Occipital lobe (tissue), 2 donors: Measurements from ENCODE around the gene CTNS. TPM values are rescaled to one million over a fixed set of nuclear protein-coding genes. Genes with fewer than 3 reads are reported as not detected.
A peak's percentile ranks its signal among the peaks of the same experiment; 100 is the strongest.

Source experiments
- DNase-seq: peaks from one replicate; lab custom pipeline; 2025; lab: John Stamatoyannopoulos, UW
- total RNA-seq: library from RNA; depleted of rRNA; stranded (reverse); fragments of >200 nt; gene quantifications from one replicate; pipeline ENCODE4 v1.2.3, GENCODE V29; 2014

Gene CTNS
- total RNA-seq, 1 donor from 2014 or later: 7.0 TPM

DNA sequence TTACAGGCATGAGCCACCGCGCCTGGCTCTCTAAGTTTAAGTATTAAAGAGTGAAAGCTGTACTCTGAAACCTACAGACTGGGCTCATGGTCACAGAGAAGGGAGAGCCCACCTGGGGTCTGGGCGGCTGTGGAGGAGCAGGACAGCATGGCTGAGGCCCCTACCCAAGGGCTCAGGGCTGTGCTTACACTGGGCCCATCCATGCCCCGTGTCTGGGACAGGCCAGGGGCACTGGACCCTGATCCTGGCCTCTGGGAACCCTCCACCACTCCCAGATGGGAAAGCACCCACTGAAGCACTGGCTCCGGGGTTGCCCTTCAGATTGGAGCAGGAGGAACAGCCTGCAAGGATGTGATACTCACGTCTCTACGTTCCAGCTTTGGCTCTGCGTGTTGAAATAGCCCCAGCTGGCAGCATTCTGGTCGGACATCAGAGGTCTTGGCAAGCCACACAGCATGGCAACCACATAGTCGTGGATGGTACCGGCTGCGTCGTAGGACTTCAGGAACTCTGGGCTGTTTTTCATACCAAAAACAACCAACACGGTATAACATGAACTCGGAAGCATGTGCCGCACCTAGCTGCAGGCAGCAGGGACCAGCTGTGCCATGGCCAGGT is 13.5 kb upstream of the CTNS start:
- DNase-seq: no peak

- no peak for DNase-seq
These were observed 9.5 kb upstream of the CTNS start for GRCh38 chr17:3626831-3627768.

- no peak for DNase-seq
These were observed 8.8 kb upstream of the CTNS start for GRCh38 chr17:3627769-3628167.

- no peak for DNase-seq
These were observed 5.8 kb upstream of the CTNS start for GRCh38 chr17:3630781-3631180.

- no peak for DNase-seq
These were observed 4.3 kb upstream of the CTNS start for GRCh38 chr17:3632287-3632686.

GRCh38 chr17:3635474-3636153 is 946 bp upstream of the CTNS start:
- DNase-seq: no peak

- DNase-seq: no peak
These were observed 381 bp downstream of the CTNS start for GRCh38 chr17:3636908-3637373.

- DNase-seq: no peak
These were observed 3.5 kb downstream of the CTNS start for GRCh38 chr17:3639981-3640596.

DNA sequence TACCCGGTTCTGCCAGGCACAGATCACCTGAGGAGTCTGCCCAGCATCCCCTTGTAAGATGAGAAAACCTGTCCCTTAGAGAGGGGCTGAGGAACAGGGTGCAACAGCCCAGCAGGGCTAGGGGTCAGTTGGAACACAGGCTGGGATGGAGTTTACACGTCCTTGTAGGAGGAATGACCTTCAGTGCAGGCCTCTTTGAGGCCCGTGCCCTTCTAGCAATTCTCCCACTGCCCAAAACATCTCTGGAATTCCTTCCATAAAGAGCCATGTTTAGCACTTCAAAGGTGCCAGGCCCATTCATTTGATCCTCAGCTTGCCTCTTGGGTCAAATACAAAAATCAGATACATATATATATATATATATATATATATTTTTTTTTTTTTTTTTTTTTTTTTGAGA is 4.5 kb downstream of the CTNS start:
- no peak for DNase-seq

DNA sequence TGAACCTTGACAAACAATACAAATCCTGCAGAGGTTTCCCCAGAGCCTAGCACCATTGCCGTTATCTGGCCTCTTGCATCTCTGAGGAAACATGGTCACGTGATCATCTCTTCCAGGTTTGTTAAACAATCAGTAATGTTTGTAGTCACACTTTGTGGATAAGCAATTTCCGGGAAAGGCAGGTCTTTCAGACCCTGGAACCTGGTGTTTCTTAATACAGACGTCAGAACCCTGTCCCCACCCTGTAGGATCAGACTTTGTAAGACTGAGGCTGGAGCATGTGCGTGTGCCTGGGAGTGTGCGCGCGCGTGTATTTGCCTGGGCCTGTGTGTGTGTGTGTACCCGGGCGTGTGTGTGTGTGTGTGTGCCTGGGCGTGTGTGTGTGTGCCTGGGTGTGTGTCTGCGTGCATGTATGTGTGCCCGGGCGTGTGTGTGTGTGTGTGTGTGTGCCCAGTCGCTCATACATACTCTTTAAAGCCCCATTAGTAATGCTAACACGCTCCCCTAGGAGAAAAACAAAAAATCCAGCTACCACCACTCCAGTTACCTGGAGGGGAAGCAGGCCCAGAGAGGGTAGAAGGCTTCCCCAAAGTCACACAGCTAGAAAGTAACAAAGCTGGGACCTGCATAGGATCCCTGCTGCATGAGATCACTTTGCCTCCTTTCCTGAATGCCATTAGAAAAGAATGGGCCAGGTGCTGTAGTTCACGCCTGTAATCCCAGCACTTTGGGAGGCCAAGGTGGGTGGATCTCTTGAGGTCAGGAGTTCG is 5.3 kb downstream of the CTNS start:
- DNase-seq: no peak

GRCh38 chr17:3643889-3644349 is 7.4 kb downstream of the CTNS start:
- DNase-seq: no peak

- no peak for DNase-seq
These were observed 8.8 kb downstream of the CTNS start for GRCh38 chr17:3645310-3645709.

DNA sequence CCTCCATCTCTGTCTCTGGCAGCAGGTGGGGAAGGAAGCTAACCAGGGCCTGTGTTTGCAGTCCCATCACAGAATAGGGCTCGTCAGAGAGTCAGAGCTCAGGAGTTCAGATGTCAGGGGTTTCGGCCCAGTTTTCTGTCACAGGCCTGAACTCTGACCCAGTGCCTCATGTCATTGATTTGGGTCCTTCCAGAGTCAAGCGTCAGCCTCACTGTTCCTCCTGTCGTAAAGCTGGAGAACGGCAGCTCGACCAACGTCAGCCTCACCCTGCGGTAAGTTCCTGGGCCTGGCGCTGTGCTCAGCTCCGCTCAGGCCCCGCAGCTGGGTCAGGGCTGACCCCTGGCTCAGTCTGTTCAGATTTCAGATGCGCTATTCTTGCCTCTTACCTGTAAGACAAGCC is 10.7 kb downstream of the CTNS start:
- no peak for DNase-seq

DNA sequence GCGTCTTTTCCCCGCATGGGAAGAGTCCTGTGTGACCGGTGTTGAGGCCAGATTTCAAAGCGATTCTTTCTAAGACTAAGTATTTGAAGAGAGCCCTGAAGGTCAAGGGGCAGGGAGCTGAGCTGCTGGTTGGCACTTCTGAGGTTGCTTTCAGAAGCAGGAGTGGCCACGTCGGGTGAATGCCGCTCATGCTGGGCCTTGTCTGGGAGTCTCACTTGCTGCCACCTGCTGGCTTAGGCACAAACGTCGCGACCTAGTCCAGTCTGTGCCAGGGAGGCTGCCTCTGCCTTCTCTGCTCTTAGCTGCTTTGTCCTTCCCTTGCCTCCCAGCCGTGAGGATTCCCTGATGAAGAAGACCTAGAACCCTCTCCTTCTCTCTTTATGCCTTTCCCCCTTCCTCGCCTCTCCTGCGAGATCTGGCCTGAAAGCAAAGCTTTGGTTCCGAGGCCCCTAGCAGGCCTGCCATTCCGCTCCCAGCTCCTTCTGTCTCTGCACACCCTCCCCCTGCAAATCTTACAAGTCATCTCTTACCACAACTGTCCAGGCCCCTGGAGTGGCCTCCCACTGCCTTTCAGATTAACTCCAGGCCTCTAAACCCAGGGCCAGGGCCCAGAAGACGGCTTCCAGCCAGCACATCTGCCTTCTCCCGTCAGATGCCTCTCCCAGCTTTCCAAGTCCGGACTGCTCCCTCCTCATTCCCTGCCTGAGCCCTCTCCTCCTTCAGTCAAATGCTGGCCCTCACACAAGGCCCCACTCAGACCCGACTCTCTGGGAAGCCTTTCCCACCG is 11.4 kb downstream of the CTNS start:
- DNase-seq: peak; percentile 29

DNA sequence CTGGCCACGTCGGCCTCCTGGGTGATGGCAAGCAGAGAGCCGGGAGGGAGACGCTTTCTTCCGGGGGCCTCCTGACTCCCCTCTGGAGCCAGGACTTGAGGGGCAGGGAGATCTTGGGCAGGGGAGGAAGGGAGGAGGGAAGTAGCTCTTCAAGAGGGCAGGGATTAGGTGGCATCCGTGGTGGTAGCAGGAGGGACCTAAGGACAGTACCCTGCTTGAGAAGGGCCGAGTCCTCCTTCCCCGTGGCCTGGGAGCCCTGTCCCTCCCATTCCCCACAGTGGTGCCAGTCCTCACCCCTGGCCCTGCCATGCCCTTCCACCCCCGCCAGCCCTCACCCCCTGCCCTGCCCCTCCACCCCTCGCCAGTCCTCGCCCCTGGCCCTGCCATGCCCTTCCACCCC is 19.2 kb downstream of the CTNS start:
- no peak for DNase-seq

GRCh38 chr17:3656353-3656752 is 19.8 kb downstream of the CTNS start:
- no peak for DNase-seq

DNA sequence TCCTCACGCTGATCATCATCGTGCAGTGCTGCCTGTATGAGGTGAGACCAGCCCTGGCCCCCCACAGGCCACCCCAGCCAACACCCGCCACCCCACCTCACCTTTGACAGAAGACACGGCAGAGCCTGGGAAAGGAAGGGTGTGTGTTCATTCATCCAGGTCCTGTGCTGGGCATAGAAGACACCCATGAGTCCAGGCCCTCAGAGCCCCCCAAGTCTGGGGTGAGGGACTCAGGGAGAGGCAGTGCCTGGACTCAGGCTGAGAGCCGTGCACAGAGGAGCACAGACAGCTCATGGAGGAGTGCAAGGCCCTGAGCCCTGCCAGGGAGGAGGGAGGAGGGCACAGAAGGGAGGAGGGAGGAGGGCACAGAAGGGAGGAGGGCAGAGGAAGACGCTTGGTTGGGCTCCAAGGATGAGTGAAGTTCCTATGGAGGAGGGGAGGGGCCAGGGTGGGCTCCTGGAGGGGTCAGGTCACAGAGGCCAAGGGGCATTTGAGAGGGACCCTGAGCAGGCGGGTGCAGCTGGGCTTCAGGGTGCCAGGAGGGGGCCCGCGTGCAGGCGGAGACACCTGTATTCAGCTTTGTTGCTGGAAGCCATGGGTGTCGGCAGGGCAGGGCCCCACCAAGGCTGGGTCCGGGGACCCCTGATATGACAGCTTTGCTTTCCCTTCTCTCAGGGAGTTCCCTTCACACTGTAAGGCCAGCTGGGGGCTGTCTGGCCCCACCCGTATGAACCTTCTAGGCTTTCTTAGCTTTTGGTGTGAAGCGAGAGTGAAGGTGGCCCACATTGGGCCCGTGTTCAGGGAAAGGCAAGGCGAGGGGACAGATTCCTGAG is 20.4 kb downstream of the CTNS start:
- DNase-seq: no peak

- no peak for DNase-seq
These were observed 21.0 kb downstream of the CTNS start for GRCh38 chr17:3657588-3657869.
